Endothelial cell (in vitro differentiated cells): ENCODE measurements around the gene TMEM109. TPM values are rescaled to one million over a fixed set of nuclear protein-coding genes. Genes with fewer than 3 reads are reported as not detected.

Experiments
- DNase-seq: peaks from one replicate; pipeline ENCODE4 v3.0.0; 2021; ENCODE audit warnings: low spot score
- H3K27ac Mint-ChIP-seq: one replicate; pipeline ENCODE4 v1.8.0; 2021; ENCODE audit warnings: mixed read lengths, inconsistent platforms; ENCODE audit not compliant: unreplicated experiment
- H3K27me3 Mint-ChIP-seq: one replicate; pipeline ENCODE4 v1.8.0; 2021; ENCODE audit warnings: mild to moderate bottlenecking, moderate library complexity, mixed read lengths, inconsistent platforms; ENCODE audit not compliant: unreplicated experiment
- H3K36me3 Mint-ChIP-seq: one replicate; pipeline ENCODE4 v1.8.0; 2021; ENCODE audit warnings: mild to moderate bottlenecking, low read depth, mixed read lengths, inconsistent platforms; ENCODE audit not compliant: unreplicated experiment
- H3K4me1 Mint-ChIP-seq: one replicate; pipeline ENCODE4 v1.8.0; 2021; ENCODE audit warnings: mild to moderate bottlenecking, mixed read lengths, inconsistent platforms; ENCODE audit not compliant: unreplicated experiment
- H3K4me3 Mint-ChIP-seq: one replicate; pipeline ENCODE4 v1.8.0; 2021; ENCODE audit warnings: mild to moderate bottlenecking, mixed read lengths, inconsistent platforms; ENCODE audit not compliant: unreplicated experiment
- H3K9me3 Mint-ChIP-seq: one replicate; pipeline ENCODE4 v1.8.0; 2021; ENCODE audit warnings: mixed read lengths, inconsistent platforms; ENCODE audit not compliant: unreplicated experiment
- CTCF ChIP-seq: fragments of 200-600 bp; sonication (generic); IDR thresholded peaks from one replicate; pipeline ENCODE4 v1.5.0; 2021; ENCODE audit warnings: antibody characterized with exemption; ENCODE audit not compliant: unreplicated experiment
- total RNA-seq: library from RNA; stranded (reverse); fragmentation: NEBNext Ultra II Directional; extraction: Animal tissue kit (Norgen Biotek cat#: 25700); gene quantifications from one replicate; pipeline ENCODE4 v1.2.1, GENCODE V29; 2021; ENCODE audit not compliant: unreplicated experiment

TMEM109 gene
- total RNA-seq, 1 donor from 2014 or later: 95.1 TPM

- H3K27ac Mint-ChIP-seq: no peak overlapping the region
- no peak for DNase-seq
- H3K36me3 Mint-ChIP-seq: peaks cover 30% of the 10 kb centered on the region
- no peaks in the 10 kb centered on the region for H3K9me3 Mint-ChIP-seq
- H3K4me3 Mint-ChIP-seq: no peak overlapping the region
- H3K27me3 Mint-ChIP-seq: peaks cover 2% of the 10 kb centered on the region
- TF ChIP-seq CTCF: no peak
- H3K4me1 Mint-ChIP-seq: no peaks in the 10 kb centered on the region
Observed at GRCh38 chr11:60891103-60891741, 22.7 kb upstream of the TMEM109 start.

- Mint-ChIP-seq H3K36me3 (peaks cover 49% of the 10 kb centered on the region), H3K27ac (no peak overlapping the region)
- TF ChIP-seq CTCF: no peak
Observed at GRCh38 chr11:60895687-60896086, 18.3 kb upstream of the TMEM109 start.

GRCh38 chr11:60897496-60897895 lies 16.5 kb upstream of the TMEM109 start:
- Mint-ChIP-seq H3K36me3 (peaks cover 51% of the 10 kb centered on the region), H3K4me3 (peak overlapping the region; percentile 8), H3K27ac (no peak overlapping the region), H3K9me3 (no peaks in the 10 kb centered on the region), H3K27me3 (no peaks in the 10 kb centered on the region), H3K4me1 (no peaks in the 10 kb centered on the region)
- no peak for DNase-seq
- TF ChIP-seq CTCF: no peak

More at GRCh38 chr11:60895687-60896086, 18.3 kb upstream of the TMEM109 start:
- no peaks in the 10 kb centered on the region for H3K27me3 Mint-ChIP-seq
- no peak for DNase-seq
- no peak overlapping the region for H3K4me3 Mint-ChIP-seq
- no peaks in the 10 kb centered on the region for H3K9me3 Mint-ChIP-seq
- H3K4me1 Mint-ChIP-seq: no peaks in the 10 kb centered on the region

- peak; percentile 88 for TF ChIP-seq CTCF
- Mint-ChIP-seq H3K4me3 (no peak overlapping the region), H3K36me3 (peaks cover 52% of the 10 kb centered on the region), H3K27ac (no peak overlapping the region), H3K4me1 (peaks cover 4% of the 10 kb centered on the region), H3K9me3 (no peaks in the 10 kb centered on the region), H3K27me3 (no peaks in the 10 kb centered on the region)
- peak; percentile 62 for DNase-seq
Observed at GRCh38 chr11:60899046-60899936, 14.7 kb upstream of the TMEM109 start.

- Mint-ChIP-seq H3K4me3 (no peak overlapping the region), H3K4me1 (peaks cover 9% of the 10 kb centered on the region), H3K27ac (peak overlapping the region; percentile 68), H3K36me3 (peaks cover 48% of the 10 kb centered on the region), H3K9me3 (no peaks in the 10 kb centered on the region), H3K27me3 (no peaks in the 10 kb centered on the region)
- no peak for DNase-seq
- TF ChIP-seq CTCF: no peak
Observed at GRCh38 chr11:60899977-60900376, 14.0 kb upstream of the TMEM109 start.
